DOHH2 (cell line): Measurements from ENCODE around the gene H6PD.

Experiments used
- CTCF ChIP-seq: fragments of 200-600 bp; sonication (generic); IDR thresholded peaks from one replicate; pipeline ENCODE4 v1.5.1; 2014; ENCODE audit warnings: antibody characterized with exemption, mild to moderate bottlenecking, low read depth, low read length; ENCODE audit not compliant: poor library complexity, severe bottlenecking
- EZH2phosphoT487 ChIP-seq: fragments of 200-600 bp; sonication (generic); IDR thresholded peaks from 2 replicates; pipeline ENCODE4 v1.6.1; 2017; ENCODE audit warnings: borderline replicate concordance, mild to moderate bottlenecking, antibody characterized with exemption, low read length, moderate library complexity, mixed read lengths

GRCh38 chr1:9256332-9256731 lies 21.8 kb downstream of the H6PD start:
- TF ChIP-seq EZH2phosphoT487 (no peak), CTCF (no peak)
